Measurements from ENCODE around the gene ZNF668.
"Not testable (repeated sequence)": the region's sequence is repeated elsewhere in the genome, so short reads cannot be mapped to it uniquely, and the experiment has no call there.

The ZNF668 gene

DNA sequence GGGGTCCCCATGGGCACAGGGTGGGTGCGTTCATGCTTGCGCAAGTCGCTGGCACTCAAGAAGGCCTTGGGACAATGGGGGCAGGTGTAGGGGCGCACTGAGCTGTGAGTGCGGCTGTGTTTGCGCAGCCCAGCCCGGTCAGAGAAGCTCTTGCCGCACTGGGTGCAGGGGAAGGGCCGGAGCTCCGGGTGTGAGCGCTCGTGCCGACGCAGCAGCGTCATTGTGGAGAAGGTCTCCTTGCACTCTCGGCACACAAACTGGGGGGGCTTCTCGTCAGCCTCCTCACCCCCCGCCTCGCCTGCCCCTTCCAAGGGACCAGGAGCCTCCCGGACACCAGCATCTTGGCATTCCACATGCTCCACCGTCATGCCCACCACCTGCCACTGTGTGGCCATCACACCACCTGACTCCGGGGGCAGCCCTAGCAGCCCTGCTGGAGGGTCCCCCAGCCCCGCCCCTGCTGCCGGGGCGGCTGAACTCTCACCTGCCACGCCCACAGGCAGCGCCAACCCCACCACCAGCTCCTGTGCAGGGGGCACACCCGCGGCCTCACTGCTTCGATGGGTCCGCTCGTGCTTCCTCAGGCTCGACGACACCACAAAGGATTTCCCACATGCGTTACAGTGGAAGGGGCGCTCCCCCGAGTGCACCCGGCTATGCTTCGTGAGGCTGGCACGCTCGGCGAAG, 12.8 kb downstream of the ZNF668 start:
- DNase-seq (ENCODE audit: low read depth in 2 of 2), result no peak

DNA sequence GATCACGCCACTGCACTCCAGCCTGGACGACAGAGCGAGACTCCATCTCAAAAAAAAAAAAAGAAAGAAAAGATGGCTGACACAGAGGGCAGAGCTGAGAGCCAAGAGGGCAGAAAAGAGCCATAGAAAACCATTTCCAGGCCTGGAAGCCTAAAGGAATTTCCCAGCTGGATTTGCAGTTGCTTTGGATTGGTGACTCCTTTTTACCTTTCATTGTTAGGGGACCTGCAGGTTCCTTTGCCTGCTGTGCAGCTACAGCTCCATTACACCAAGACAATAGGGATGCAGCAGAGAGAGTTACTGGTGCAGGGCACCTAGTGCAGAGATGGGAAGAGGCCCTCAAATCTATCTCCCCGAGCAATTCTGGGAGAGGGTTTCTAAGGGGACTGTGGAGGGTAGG, 18.4 kb downstream of the ZNF668 start:
- no peak for DNase-seq (ENCODE audit: low read depth in 2 of 2)

GRCh38 chr16:31052114-31052513, 21.9 kb downstream of the ZNF668 start:
- DNase-seq (ENCODE audit: low read depth in 2 of 2), result no peak

DNA sequence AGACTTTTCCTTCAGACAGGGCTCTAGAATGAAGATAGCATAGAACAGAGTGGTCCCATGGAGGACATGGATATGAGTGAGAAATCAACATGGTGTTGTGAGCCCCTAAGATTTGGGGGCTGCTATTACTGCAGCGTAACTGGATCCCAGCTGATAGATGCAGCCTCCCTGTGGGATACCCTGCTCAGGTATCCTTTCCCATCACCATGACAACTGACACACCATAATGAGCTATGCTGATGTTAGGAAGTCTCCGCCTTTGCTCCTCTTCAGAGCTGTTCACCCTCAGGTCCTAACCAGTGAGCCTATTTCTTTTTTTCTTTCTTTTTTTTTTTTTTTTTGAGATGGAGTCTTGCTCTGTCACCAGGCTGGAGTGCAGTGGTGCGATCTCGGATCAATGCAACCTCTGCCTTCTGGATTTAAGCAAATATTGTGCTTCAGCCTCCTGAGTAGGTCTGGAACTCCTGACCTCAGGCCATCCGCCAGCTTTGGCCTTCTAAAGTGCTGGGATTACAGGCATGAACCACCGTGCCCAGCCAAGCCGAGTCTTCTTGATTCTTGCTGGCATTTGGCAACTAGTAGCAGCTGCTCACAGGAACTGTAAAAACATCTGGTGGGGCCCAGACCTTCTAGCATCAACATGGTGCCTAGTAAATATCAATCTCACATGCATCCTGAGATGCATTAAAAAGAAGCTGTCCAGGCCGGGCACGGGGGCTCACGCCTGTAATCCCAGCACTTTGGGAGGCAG, 23.6 kb downstream of the ZNF668 start:
- no peak for DNase-seq (ENCODE audit: low read depth in 2 of 2)

GRCh38 chr16:31043898-31044481, 30.1 kb downstream of the ZNF668 start:
- DNase-seq (ENCODE audit: low read depth in 2 of 2), result no peak

DNA sequence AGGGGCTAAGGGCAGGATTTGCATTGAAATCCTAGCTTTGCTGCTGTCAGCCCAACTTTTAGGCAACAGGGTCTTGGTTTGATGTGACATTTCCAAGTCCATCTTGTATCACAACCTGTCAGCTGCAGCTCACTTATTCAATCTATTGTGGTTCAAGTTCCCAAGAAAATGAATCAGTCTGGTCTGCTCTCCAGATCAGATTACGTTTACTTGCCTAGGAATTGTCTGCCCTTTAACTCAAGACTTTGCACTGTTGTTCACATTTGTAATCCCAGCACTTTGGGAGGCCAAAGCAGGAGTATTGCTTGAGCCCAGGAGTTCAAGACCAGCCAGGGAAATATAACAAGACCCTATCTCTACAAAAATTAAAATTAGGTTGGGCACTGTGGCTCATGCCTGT, 30.7 kb downstream of the ZNF668 start:
- no peak for DNase-seq (ENCODE audit: low read depth in 2 of 2)

DNA sequence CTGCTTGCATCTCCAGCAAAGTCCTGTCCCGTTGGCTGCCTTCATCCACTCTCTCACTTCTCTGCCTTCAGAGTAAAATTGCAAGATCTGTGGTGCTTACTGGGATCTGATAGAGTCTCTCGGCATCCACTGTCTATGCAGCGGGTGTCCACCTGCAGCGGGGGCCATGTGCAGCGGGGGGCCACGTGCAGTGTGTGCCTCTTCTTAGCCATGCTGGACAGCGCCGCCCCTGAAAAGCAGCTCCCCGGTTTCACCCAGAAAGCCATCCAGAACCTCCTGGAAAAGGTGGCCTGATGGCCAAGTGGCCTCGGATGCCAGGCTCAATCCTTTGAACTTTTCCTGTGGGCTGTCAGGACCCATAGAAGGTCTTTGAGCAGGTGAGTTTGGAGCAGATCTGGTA, 31.2 kb downstream of the ZNF668 start:
- DNase-seq (ENCODE audit: low read depth in 2 of 2), result no peak

GRCh38 chr16:31038993-31039392, 35.0 kb downstream of the ZNF668 start:
- DNase-seq (ENCODE audit: low read depth in 2 of 2), result no peak

GRCh38 chr16:31036691-31037090, 37.3 kb downstream of the ZNF668 start:
- DNase-seq (ENCODE audit: low read depth in 2 of 2), result no peak

GRCh38 chr16:31033709-31034492, 40.1 kb downstream of the ZNF668 start:
- DNase-seq (ENCODE audit: low read depth in 2 of 2), result peak; percentile 77 to 78

- DNase-seq (ENCODE audit: low read depth in 2 of 2), result peak; percentile 92 to 96
Measured at GRCh38 chr16:31032736-31033708, 41.0 kb downstream of the ZNF668 start, which contains the start of gene STX4. Gene STX4, plus strand, starts transcription at chr16:31033558. Its CDS starts 248 bp downstream, at chr16:31033806.

DNA sequence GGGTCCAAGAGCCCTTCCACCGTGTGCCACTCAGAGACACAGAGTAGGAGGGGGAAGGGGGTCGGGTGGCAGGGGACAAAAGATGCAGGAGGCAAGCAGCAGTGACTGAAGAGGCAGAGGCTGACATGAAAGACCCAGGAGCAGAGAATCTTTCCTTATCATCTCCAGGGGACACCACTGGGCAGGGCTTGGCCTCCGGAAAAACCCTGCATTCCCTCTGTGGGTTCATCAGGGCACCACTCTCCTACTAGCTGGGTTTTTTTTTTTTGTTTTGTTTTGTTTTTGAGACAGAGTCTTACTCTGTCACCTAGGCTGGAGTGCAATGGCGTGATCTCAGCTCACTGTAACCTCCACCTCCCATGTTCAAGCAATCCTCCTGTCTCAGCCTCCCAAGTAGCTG, 42.8 kb downstream of the ZNF668 start:
- DNase-seq (ENCODE audit: low read depth in 2 of 2), result no peak

- DNase-seq (ENCODE audit: low read depth in 2 of 2), result no peak
Measured at GRCh38 chr16:31029272-31029671, 44.8 kb downstream of the ZNF668 start.

DNA sequence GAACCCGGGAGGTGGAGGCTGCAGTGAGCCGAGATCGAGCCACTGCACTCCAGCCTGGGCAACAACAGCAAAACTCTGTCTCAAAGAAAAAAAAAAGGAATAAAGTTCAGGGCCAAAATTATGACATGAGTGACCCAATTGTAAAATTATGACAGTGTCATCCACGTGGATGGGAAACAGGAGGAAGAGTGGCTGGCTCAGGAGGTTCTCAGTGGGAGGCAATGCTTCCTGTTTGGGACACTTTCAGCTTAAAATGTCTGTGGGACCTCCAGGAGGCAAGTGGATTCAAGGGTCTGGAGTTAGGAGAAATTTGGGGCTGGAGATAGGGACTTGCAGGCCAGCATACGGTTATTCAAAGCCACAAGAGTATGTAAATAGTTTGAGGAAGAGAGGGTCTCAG, 48.7 kb downstream of the ZNF668 start:
- no peak for DNase-seq (ENCODE audit: low read depth in 2 of 2)

- DNase-seq (ENCODE audit: low read depth in 2 of 2), result no peak
Measured at GRCh38 chr16:31023627-31024226, 50.3 kb downstream of the ZNF668 start.

GRCh38 chr16:31023252-31023602, 50.8 kb downstream of the ZNF668 start:
- no peak for DNase-seq (ENCODE audit: low read depth in 2 of 2)

GRCh38 chr16:31022544-31023251, 51.3 kb downstream of the ZNF668 start:
- no peak for DNase-seq (ENCODE audit: low read depth in 2 of 2)

DNA sequence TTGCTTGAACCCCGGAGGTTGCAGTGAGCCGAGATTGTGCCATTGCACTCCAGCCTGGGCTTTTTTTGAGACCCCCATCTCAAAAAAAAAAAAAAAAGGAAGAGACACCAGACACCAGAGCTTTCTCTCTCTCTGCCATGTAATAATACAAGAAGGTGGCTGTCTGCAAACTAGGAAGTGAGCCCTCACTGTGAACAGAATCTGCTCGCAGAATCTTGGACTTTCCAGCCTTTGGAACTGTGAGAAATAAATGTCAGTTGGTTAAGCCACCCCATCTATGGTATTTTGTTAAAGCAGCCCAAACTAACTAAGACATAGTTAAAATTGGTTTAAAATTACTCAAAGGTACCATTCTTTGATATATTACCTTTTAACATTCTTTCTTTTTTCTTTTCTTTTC, 53.5 kb downstream of the ZNF668 start:
- no peak for DNase-seq (ENCODE audit: low read depth in 2 of 2)

DNA sequence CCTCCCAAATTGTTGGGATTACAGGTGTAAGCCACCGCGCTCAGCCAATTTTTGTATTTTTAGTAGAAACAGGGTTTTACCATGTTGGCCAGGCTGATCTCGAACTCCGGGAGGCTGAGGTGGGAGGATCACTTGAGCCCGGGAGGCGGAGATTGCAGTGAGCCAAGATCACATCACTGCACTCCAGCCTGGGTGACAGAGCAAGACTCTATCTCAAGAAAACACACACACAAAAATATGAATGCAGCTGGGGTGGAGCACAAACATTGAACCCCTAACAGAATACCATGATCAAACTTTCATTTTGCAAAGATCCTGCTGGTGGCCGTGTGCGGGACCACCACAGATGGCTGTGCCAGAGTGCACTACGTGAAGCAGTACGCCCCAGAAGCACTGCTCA, 56.3 kb downstream of the ZNF668 start:
- not testable (repeated sequence) for DNase-seq (ENCODE audit: low read depth in 2 of 2)

DNA sequence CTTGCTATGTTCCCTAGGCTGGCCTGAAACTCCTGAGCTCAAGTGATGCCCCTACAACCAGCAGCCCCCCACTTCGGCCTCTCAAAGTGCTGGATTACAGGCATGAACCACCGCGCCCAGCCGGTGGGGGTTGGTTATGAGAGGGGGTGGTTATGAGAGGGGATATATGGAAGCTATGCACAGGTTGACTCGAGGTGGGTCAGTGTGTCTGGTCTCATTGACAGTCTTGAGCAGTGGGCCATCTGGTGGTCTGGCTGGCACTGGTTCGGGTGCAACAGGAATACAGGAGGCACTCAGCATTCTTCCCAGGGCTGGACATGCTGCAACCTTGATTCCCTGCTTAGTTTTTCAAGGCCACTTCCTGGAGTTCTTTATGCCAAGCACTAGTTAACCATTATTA, 58.0 kb downstream of the ZNF668 start:
- DNase-seq (ENCODE audit: low read depth in 2 of 2), result no peak
